CD14-positive monocyte (primary cell): ENCODE results near the gene TOLLIP. TPM values are rescaled to one million over a fixed set of nuclear protein-coding genes. Genes with fewer than 3 reads are reported as not detected.

Source experiments
- DNase-seq, 3 donors: peaks; one replicate each; pipeline ENCODE4 v3.0.0-alpha.2; 2011 to 2022
- H2AFZ ChIP-seq: 2 replicates; pipeline ENCODE4 v1.6.0; 2012; ENCODE audit warnings: mild to moderate bottlenecking, low read depth, low read length, inconsistent platforms; ENCODE audit not compliant: insufficient read depth, poor library complexity, severe bottlenecking
- H3K27ac ChIP-seq, 2 donors: 1 replicate in 1 of 2; 2 replicates in 1 of 2; pipeline ENCODE4 v1.5.1; 2012 to 2013; ENCODE audit warnings: low read length in 2 of 2, control low read depth in 1 of 2, inconsistent platforms in 1 of 2, low read depth in 1 of 2, mild to moderate bottlenecking in 1 of 2
- H3K27me3 ChIP-seq, 2 donors: one replicate each; pipeline versions ENCODE4 v1.6.0 to v1.6.1; 2011 to 2013; ENCODE audit warnings: low read length in 2 of 2; ENCODE audit not compliant: control insufficient read depth in 2 of 2, insufficient read depth in 2 of 2
- H3K36me3 ChIP-seq, 2 donors: replicated peaks in 1 of 2; 1 replicate in 1 of 2; 2 replicates in 1 of 2; pipeline versions ENCODE4 v1.5.1 to v1.6.1; 2012 to 2013; ENCODE audit warnings: low read length in 2 of 2, control low read depth in 1 of 2, inconsistent platforms in 1 of 2, mild to moderate bottlenecking in 1 of 2; ENCODE audit not compliant: insufficient read depth in 2 of 2, control insufficient read depth in 1 of 2
- H3K4me1 ChIP-seq, 2 donors: 1 replicate in 1 of 2; 2 replicates in 1 of 2; pipeline versions ENCODE4 v1.5.1 to v1.6.1; 2012 to 2013; ENCODE audit warnings: low read length in 2 of 2, control low read depth in 1 of 2, inconsistent platforms in 1 of 2, mild to moderate bottlenecking in 1 of 2, moderate library complexity in 1 of 2; ENCODE audit not compliant: insufficient read depth in 2 of 2, control insufficient read depth in 1 of 2
- H3K4me2 ChIP-seq: replicated peaks from 2 replicates; pipeline ENCODE3; 2012; ENCODE audit warnings: low read length, moderate library complexity, mild to moderate bottlenecking; ENCODE audit not compliant: poor library complexity, severe bottlenecking; ENCODE audit errors: extremely low read depth
- H3K4me3 ChIP-seq, 3 experiments: fragments of 200-600 bp in 1 of 3; sonication (generic) in 1 of 3; replicated peaks in 1 of 3; 1 replicate in 2 of 3; 2 replicates in 1 of 3; pipeline ENCODE4 v1.5.1; 2011 to 2013; ENCODE audit warnings: low read length in 3 of 3, mild to moderate bottlenecking in 3 of 3, control low read depth in 2 of 3, low read depth in 2 of 3, inconsistent platforms in 1 of 3, moderate library complexity in 1 of 3
- H3K79me2 ChIP-seq: 2 replicates; pipeline ENCODE4 v1.6.0; 2012; ENCODE audit warnings: mild to moderate bottlenecking, control low read depth, inconsistent platforms, low read length, moderate library complexity; ENCODE audit not compliant: insufficient read depth
- H3K9ac ChIP-seq: 2 replicates; pipeline ENCODE4 v1.6.0; 2017; ENCODE audit warnings: low read length, mild to moderate bottlenecking; ENCODE audit not compliant: insufficient read depth, poor library complexity, severe bottlenecking
- H3K9me3 ChIP-seq, 2 donors: replicated peaks in 1 of 2; 1 replicate in 1 of 2; 2 replicates in 1 of 2; pipeline versions ENCODE4 v1.5.1 to v1.6.1; 2012 to 2013; ENCODE audit warnings: low read length in 2 of 2, control low read depth in 1 of 2; ENCODE audit not compliant: control insufficient read depth in 1 of 2, insufficient read depth in 1 of 2
- H4K20me1 ChIP-seq: 2 replicates; pipeline ENCODE4 v1.6.0; 2012; ENCODE audit warnings: mild to moderate bottlenecking, low read length, control low read depth, moderate library complexity; ENCODE audit not compliant: insufficient read depth
- H3K27ac Mint-ChIP-seq, 7 donors: one replicate each; pipeline ENCODE4 v1.8.0; 2020; ENCODE audit warnings: mild to moderate bottlenecking in 7 of 7, mixed read lengths in 7 of 7, moderate library complexity in 6 of 7, inconsistent platforms in 2 of 7
- H3K27me3 Mint-ChIP-seq, 3 donors: one replicate each; pipeline ENCODE4 v1.8.0; 2021 to 2022; ENCODE audit warnings: low read depth in 3 of 3, mild to moderate bottlenecking in 3 of 3, mixed read lengths in 3 of 3, moderate library complexity in 3 of 3, inconsistent platforms in 1 of 3
- H3K36me3 Mint-ChIP-seq, 2 donors: one replicate each; pipeline ENCODE4 v1.8.0; 2020; ENCODE audit warnings: mixed read lengths in 2 of 2, inconsistent platforms in 1 of 2, mild to moderate bottlenecking in 1 of 2
- H3K4me1 Mint-ChIP-seq: one replicate; pipeline ENCODE4 v1.8.0; 2020; ENCODE audit warnings: mild to moderate bottlenecking, mixed read lengths
- H3K4me3 Mint-ChIP-seq, 2 donors: one replicate each; pipeline ENCODE4 v1.8.0; 2020; ENCODE audit warnings: mild to moderate bottlenecking in 2 of 2, mixed read lengths in 2 of 2, moderate library complexity in 1 of 2
- H3K9me3 Mint-ChIP-seq, 7 donors: one replicate each; pipeline ENCODE4 v1.8.0; 2020 to 2022; ENCODE audit warnings: mixed read lengths in 7 of 7, mild to moderate bottlenecking in 6 of 7, moderate library complexity in 6 of 7, inconsistent platforms in 2 of 7
- WGBS: methylation state at CpG from one replicate; pipeline ENCODE4 v1.1.5; 2013; ENCODE audit warnings: missing lambda C conversion rate; ENCODE audit not compliant: insufficient coverage; 5-methylcytosine and 5-hydroxymethylcytosine counted together
- intact Hi-C, 2 donors: fragments of 100-400 bp; cut with micrococcal nuclease; formaldehyde crosslinking; loops; one replicate each; pipeline versions ENCODE4 v1.15.0 to v1.15.1; 2023
- polyA plus RNA-seq, 3 donors: library from polyadenylated mRNA; depleted of rRNA in 1 of 3; unstranded in 2 of 3; stranded (reverse) in 1 of 3; fragments of 300-500 nt in 2 of 3; fragments of >200 nt in 1 of 3; fragmentation: Illumina TruSeq in 2 of 3; gene quantifications; 1 replicate in 2 of 3; 2 replicates in 1 of 3; pipeline ENCODE4 v1.2.3, GENCODE V29; 2012 to 2021
- TF ChIP-seq, protein P1 (sequence below): fragments of 200-600 bp; IDR thresholded peaks from one replicate; pipeline ENCODE4 v1.8.0; 2022; ENCODE audit warnings: antibody characterized with exemption, mild to moderate bottlenecking

TOLLIP gene
- polyA plus RNA-seq, 3 donors, result 67.9 to 72.1 (median 71.7) TPM

DNA sequence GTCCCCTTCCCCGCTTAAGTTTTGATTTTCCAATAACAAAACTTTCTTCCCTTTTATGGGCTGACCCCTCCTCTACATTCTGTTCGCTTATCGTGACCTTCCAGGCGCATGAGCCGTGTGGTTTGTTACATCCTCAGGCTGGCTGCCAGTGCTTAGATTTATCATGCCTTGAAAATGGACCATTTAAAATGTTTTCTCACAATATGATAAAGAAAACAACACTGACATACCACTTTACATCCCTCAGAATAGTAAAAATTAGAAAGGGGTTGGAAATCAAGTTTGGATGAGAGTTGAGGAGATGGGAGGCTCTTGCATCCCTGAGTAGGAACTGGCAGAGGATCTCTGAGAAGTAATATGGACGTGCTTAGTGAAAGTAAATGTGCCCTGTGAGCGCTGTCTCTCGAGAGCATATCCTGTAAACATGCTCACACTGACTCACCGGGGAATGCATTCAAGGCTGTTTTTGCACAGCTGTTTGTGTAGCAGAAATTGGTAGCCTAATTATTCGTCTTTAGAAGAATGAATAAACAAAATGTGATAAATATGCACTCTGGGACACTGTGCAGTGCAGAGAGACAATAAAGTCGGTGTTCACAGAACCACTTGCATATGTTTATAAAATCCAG is 17.1 kb upstream of the TOLLIP start:
- Histone ChIP-seq H3K4me1 (peaks cover 25 to 36% of the 10 kb centered on the region in 2 donors), H4K20me1 (no peaks in the 10 kb centered on the region), H3K4me3 (no peak overlapping the region), H3K9me3 (peaks cover 3 to 9% of the 10 kb centered on the region in 2 donors), H3K36me3 (no peaks in the 10 kb centered on the region), H3K27ac (no peak overlapping the region), H3K27me3 (no peaks in the 10 kb centered on the region), H3K9ac (no peak overlapping the region), H2AFZ (no peak overlapping the region), H3K4me2 (no peak overlapping the region), H3K79me2 (no peaks in the 10 kb centered on the region)
- Mint-ChIP-seq H3K27ac (peak overlapping the region in 1 of 7 donors; percentile 55), H3K4me1 (peaks cover 35% of the 10 kb centered on the region), H3K27me3 (peaks cover 0 to 6% (median 0%) of the 10 kb centered on the region in 3 donors), H3K36me3 (no peaks in the 10 kb centered on the region), H3K9me3 (peaks cover 11 to 24% (median 16%) of the 10 kb centered on the region in 7 donors), H3K4me3 (no peak overlapping the region)
- TF ChIP-seq, protein P1, sequence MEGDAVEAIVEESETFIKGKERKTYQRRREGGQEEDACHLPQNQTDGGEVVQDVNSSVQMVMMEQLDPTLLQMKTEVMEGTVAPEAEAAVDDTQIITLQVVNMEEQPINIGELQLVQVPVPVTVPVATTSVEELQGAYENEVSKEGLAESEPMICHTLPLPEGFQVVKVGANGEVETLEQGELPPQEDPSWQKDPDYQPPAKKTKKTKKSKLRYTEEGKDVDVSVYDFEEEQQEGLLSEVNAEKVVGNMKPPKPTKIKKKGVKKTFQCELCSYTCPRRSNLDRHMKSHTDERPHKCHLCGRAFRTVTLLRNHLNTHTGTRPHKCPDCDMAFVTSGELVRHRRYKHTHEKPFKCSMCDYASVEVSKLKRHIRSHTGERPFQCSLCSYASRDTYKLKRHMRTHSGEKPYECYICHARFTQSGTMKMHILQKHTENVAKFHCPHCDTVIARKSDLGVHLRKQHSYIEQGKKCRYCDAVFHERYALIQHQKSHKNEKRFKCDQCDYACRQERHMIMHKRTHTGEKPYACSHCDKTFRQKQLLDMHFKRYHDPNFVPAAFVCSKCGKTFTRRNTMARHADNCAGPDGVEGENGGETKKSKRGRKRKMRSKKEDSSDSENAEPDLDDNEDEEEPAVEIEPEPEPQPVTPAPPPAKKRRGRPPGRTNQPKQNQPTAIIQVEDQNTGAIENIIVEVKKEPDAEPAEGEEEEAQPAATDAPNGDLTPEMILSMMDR, result no peak
- DNase-seq, result no peak
- 96% methylated on average over 9 of the region's 11 CpGs for WGBS
- intact Hi-C loops, result no loop called here

DNA sequence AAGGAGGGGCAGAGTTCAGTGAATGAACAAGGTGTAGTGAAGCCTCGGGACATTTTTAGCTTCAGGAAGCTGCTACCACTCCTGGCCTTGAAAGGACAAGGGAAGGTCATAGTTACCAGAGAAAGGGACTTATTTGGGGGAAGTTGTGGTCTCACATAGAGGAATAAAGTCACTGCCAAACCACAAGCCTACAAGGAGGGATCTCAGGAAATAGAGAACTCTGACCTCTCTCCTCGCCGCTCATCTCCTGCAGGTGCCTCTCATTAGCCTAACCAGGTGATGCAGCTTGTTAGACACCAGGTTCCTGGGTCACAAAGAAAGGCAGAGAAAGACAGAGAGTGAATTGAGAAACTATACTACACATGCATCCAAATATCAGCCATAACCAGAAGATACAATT is 14.3 kb upstream of the TOLLIP start:
- TF ChIP-seq, protein P1, result no peak
- Histone ChIP-seq H3K27ac (no peak overlapping the region), H3K79me2 (no peaks in the 10 kb centered on the region), H3K4me2 (peak overlapping the region; percentile 39), H4K20me1 (no peaks in the 10 kb centered on the region), H3K9me3 (peaks cover 3 to 9% of the 10 kb centered on the region in 2 donors), H3K36me3 (no peaks in the 10 kb centered on the region), H3K27me3 (no peaks in the 10 kb centered on the region), H3K4me1 (peaks cover 27 to 32% of the 10 kb centered on the region in 2 donors), H2AFZ (no peak overlapping the region), H3K9ac (no peak overlapping the region), H3K4me3 (peak overlapping the region in 1 of 3 experiments; percentile 24)
- intact Hi-C loops, result no loop called here
- Mint-ChIP-seq H3K4me3 (peak overlapping the region in 1 of 2 donors; percentile 77), H3K27ac (peak overlapping the region in 4 of 7 donors; percentile 16 to 86 (median 61)), H3K9me3 (peaks cover 11 to 24% (median 16%) of the 10 kb centered on the region in 7 donors), H3K36me3 (no peaks in the 10 kb centered on the region), H3K27me3 (peaks cover 0 to 8% (median 0%) of the 10 kb centered on the region in 3 donors), H3K4me1 (peaks cover 36% of the 10 kb centered on the region)
- DNase-seq, result peak; percentile 47 to 73 (median 58)
- WGBS, result no CpG with 5 or more reads among the region's 3 CpGs
